ENCODE data around the gene RENBP.
A peak's percentile ranks its signal among the peaks of the same experiment; 100 is the strongest.

The RENBP gene

GRCh38 chrX:153953342-153953830 is 8.9 kb upstream of the RENBP start:
- DNase-seq: peak; percentile 79

GRCh38 chrX:153952373-153953026 is 8.1 kb upstream of the RENBP start:
- no peak for DNase-seq

GRCh38 chrX:153951683-153952372 is 7.4 kb upstream of the RENBP start:
- DNase-seq: no peak

GRCh38 chrX:153950127-153950526 is 5.7 kb upstream of the RENBP start:
- DNase-seq: no peak

- DNase-seq: no peak
Measured at GRCh38 chrX:153948847-153949805, 4.7 kb upstream of the RENBP start.

- no peak for DNase-seq
Measured at GRCh38 chrX:153948002-153948466, 3.6 kb upstream of the RENBP start.

- peak; percentile 80 for DNase-seq
Measured at GRCh38 chrX:153947009-153947769, 2.7 kb upstream of the RENBP start.

- DNase-seq: no peak
Measured at GRCh38 chrX:153945956-153946943, 1.8 kb upstream of the RENBP start.

GRCh38 chrX:153944800-153945150 is 332 bp upstream of the RENBP start:
- DNase-seq: no peak

- DNase-seq: no peak
Measured at GRCh38 chrX:153941336-153942252, 2.8 kb downstream of the RENBP start.

- DNase-seq: no peak
Measured at GRCh38 chrX:153939573-153939972, 4.9 kb downstream of the RENBP start.

GRCh38 chrX:153938226-153938786 is 6.1 kb downstream of the RENBP start:
- DNase-seq: no peak

- DNase-seq: no peak
Measured at GRCh38 chrX:153937056-153937455, 7.4 kb downstream of the RENBP start.

GRCh38 chrX:153935326-153935851 is 9.1 kb downstream of the RENBP start:
- DNase-seq: no peak

- peak; percentile 53 to 73 for DNase-seq
Measured at GRCh38 chrX:153934762-153935325, 9.6 kb downstream of the RENBP start, which contains the start of gene NAA10. Gene NAA10 (minus strand): TSS chrX:153935037. CDS start chrX:153934904, 133 bp downstream.

- no peak for DNase-seq
Measured at GRCh38 chrX:153934148-153934761, 10.2 kb downstream of the RENBP start.

GRCh38 chrX:153933748-153934147 is 10.7 kb downstream of the RENBP start:
- no peak for DNase-seq

- no peak for DNase-seq
Measured at GRCh38 chrX:153932220-153932915, 12.1 kb downstream of the RENBP start.

Data from stimulated activated CD4-positive, alpha-beta T cell treated with anti-CD3 and anti-CD28 coated beads, Interleukin-2, amount 100 ng/mL, for 24 hours (primary cell).